AG10803 (cell line): ENCODE data around the gene WNT5B.

Source experiments
- DNase-seq: peaks from one replicate; pipeline ENCODE4 v3.0.0; 2010; ENCODE audit warnings: low read depth
- H3K4me3 ChIP-seq: 2 replicates; pipeline ENCODE4 v1.5.1; 2011; ENCODE audit warnings: mild to moderate bottlenecking, low read length, control low read depth
- CTCF ChIP-seq: conservative IDR thresholded peaks from 2 replicates; pipeline ENCODE4 v1.5.1; 2011; ENCODE audit warnings: mild to moderate bottlenecking, low read length, control low read depth, inconsistent platforms

The WNT5B gene

GRCh38 chr12:1670358-1671268 is 41.6 kb downstream of the WNT5B start:
- H3K4me3 ChIP-seq: no peak overlapping the region
- no peak for DNase-seq
- no peak for TF ChIP-seq CTCF

GRCh38 chr12:1676043-1676442 is 47.0 kb downstream of the WNT5B start:
- TF ChIP-seq CTCF: no peak
- no peak overlapping the region for H3K4me3 ChIP-seq
- no peak for DNase-seq

- H3K4me3 ChIP-seq: no peak overlapping the region
- no peak for TF ChIP-seq CTCF
- DNase-seq: no peak
Observed at GRCh38 chr12:1680804-1681492, 51.9 kb downstream of the WNT5B start.

- no peak for DNase-seq
- no peak for TF ChIP-seq CTCF
- H3K4me3 ChIP-seq: no peak overlapping the region
Observed at GRCh38 chr12:1681493-1681807, 52.4 kb downstream of the WNT5B start.

GRCh38 chr12:1688086-1688710 is 59.2 kb downstream of the WNT5B start:
- DNase-seq: no peak
- TF ChIP-seq CTCF: no peak
- no peak overlapping the region for H3K4me3 ChIP-seq

- peak within 1 kb of the TSS; percentile 89 for H3K4me3 ChIP-seq
- TF ChIP-seq CTCF: no peak
- peak; percentile 96 for DNase-seq
Observed at GRCh38 chr12:1690578-1691122, 61.6 kb downstream of the WNT5B start, which contains the start of gene ADIPOR2. Gene ADIPOR2 (plus strand): TSS chr12:1691070. CDS start chr12:1754344, 63,274 bp downstream.
